ENCODE results near the gene GAGE10.

GAGE10 gene, protein sequence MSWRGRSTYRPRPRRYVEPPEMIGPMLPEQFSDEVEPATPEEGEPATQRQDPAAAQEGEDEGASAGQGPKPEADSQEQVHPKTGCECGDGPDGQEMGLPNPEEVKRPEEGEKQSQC

DNA sequence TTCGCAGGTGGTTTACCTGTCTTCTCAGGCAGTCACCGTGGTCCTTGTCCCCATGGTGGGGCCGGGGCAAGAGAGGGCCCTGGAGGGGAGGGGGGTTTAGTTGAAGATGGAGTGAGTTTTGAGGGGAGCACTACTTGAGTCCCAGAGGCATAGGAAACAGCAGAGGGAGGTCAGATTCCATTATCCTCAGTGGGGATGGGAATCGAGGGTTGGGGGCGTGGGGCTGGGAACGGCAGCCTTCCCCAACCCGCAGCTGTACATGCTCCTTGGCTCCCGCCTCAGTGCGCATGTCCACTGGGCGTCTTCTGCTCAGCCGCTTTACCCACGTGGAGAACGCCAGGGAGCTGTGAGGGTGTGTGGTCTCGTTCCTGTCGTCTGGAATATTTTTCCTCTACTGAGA is at the start of gene GAGE10:
Gene GAGE10, plus strand, starts transcription at position 301 of the 400 bp plus-strand sequence. CDS start 1,214 bp downstream, outside the sequence.
- no peak for DNase-seq (ENCODE audit: low read depth)

DNA sequence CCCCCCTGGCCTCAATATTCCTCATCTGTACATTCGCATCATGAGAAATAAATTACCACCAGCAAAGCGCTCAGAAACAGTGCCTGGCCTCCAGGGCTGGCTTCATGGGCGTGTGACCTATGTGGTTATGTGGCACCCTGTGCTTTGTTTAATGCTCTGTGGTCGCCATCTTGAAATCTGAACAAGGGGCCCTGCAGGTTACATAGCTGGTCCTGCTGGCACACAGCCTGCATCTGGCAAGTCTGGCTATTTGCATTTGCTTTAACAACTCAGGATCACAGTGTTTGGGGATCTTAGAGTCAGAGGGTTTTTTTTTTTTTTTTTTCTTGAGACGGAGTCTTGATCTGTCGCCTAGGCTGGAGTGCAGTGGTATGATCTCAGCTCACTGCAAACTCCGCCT is 48.8 kb upstream of the GAGE10 start:
- DNase-seq (ENCODE audit: low read depth), result no peak

DNA sequence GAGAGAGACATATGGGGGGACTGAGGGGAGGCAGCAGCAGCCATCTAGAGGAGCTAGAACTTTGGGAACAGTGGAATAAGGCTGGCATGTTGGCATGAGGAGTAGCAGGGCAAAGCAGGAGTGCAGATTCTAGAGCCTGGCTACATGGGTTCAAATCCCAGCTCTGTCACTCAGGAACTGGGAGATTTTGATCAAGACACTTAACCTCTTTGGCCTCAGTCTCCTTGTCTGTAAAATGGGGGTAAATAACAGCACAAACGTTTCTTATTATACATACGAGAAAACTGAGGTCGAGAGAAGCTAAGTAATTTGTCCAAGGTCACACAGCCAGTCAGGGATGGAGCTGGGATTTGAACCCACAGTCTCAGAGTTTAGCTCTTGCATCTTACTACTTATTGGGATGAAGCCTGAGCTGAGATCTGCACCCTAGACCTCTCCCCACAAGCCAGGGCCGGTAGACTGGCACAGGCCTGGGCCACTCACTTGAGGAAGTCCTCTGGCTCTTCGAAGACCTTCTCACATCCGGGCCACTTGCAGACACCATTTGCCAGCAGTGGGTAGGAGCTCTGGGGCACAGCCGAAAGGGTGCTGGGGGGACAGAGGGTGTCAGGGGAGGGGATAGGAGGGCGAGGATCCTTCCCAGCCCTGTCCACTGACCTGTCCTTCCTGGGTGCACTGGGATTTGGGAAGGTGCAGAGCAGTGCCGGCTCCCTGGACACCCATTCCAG is 47.0 kb upstream of the GAGE10 start:
- no peak for DNase-seq (ENCODE audit: low read depth)

DNA sequence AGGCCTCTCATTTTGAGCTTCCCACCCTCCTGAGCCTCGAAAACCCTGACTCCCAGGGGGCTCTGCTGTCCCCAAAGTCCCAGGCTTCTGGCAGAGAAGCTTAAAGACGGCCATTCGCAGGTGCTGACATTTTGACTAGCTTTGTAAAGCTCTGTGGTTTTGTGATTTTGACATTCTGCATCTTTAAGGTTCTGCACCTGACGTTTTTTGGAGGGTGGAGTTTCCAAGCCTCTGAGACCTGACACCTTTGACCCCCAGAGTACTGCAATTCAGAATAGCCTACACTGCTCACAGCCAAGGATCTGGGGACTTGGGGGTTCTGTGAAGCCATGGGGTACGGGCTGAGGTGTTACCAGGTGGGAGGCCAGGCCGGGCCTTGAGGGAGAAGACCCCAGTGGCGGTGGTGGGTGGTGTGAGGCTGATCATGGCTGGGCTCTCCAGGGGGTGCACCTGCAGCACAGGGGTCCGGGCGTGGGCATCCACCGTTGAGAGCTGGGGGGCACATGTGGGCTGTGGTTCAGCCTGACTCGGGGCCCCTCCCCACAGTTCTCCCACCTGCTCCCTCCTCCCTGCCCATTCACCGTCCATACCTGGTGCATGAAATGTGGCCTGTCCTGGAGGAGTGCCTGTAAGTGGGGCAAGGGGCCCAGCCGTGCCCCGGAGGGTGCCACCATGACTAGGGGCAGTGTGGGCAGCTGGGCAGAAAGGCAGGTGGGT is 46.2 kb upstream of the GAGE10 start:
- DNase-seq (ENCODE audit: low read depth), result no peak

DNA sequence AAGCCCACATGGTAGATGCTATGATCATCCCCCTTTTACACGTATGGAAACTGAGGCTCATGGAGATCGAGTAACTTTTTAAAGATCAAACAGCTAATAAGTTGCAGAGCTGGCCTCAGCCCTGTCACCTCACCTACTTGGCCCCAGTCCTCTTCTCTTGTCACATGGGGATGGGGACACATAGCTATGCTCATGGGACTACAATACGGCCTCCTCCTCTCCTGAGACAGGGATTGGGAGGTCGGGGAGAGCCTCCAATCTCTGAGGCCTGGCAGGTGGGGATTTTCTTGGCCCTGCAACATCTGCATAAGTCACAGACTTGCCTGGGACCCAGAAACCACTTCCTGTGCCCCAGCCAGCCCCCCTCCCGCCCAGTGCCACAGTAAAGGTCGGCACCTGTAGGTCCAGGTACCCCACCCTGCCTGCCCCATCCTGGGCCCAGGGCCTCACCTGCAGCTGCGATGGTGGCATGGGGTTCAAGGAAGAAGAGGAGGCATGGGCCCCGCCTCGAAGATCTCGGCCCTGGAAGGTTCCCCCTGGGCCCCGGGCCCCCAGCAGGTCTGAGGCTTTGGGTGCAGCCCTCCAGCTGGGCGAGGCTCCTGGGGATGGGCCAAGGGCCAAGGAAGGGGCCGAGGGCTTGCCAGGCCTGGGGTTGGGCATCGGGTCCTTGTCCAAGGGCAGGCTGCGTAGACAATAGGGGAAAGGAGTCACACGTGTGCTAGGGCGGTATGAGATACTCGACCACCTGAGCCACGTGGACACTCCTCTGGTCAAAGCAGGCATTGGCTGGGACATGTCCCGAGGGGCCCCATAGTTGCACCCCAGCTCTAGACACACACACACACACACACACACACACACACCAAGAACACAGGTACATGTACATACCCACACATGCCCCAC is 45.3 kb upstream of the GAGE10 start:
- DNase-seq (ENCODE audit: low read depth), result no peak

DNA sequence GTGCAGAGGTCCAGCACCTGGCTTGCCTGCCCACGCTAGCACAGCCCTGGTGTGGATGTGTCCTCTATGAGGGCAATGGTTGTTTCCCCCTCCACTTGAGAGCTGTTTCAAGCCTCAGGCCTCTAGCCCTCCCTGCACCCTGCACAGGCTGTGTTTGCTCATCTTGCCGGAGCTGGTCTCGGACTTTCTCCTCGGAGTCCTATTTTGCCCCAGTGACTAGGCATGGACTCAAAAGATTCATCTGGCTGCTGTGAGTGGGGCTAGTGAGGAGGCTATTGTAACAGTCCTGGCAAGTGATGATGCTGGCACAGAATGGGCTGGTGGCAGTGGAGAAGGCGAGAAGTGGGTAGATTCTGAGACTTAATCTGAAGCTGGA is 44.7 kb upstream of the GAGE10 start:
- DNase-seq (ENCODE audit: low read depth), result no peak

DNA sequence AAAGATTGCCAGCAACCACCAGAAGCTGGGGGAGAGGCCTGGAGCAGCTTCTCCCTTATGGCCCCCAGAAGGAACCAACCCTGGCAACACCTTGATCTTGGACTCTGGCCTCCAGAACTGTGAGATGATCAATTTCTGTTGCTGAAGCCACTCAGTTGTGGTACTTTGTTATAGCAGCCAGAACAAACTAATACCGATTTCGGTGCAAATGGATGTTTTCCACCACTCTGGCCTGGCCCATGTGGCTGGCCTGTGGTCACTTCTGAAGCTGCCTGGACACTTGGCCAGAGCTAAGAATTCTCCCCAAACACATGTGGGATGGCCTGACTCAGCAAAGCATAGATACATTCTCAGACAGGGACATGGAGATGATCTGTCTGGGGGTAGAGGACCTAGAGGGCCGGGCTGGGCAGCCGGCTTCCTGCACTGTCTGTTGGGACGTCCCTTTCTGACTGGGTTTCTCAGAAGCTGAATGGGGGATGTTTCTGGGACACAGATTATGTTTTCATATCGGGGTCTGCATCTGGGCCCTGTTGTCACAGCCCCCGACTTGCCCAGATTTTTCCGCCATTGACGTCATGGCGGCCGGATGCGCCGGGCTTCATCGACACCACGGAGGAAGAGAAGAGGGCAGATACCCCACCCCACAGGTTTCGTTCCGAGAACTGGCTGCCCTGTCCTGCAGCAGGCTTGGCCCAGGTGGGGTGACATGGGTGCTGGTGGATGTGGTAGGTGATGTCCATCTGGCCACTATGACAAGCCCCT is 43.0 kb upstream of the GAGE10 start:
- no peak for DNase-seq (ENCODE audit: low read depth)

DNA sequence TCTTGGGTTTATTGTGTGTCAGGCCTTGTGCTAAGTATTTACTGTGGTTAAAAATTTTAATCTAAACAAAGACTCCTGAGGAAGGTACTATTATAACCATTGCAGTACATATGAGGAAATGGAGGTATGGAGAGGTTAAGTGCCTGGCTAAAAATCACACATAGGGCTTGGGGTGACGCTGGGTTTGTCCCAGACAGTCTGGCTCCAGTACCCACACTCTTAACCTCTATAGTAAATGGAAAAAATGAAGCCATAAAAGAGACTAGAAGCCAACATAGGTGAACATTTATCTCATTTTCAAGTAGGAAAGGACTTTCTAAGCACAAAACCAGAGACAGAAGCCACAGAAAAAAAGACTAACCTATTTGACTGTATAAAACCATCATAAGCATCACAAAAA is 40.8 kb upstream of the GAGE10 start:
- no peak for DNase-seq (ENCODE audit: low read depth)

DNA sequence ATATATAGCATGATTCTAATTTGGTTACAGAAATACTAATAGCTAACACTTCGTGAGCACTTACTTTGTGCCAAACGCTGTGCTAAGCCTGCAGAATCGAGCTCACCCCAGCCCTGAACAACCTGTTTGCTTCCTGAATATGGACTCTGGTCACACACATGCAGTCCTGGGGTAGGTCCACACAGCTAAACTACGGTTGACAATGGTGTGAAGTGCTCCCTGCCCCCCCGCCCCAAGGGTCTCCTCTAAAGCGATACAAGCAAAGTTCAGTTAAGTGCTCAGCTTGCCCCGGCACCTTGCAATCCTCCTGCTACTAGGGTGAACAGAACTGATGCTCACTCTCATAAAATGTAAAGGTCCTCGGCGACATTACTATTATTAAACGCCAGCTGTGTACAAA is 39.8 kb upstream of the GAGE10 start:
- no peak for DNase-seq (ENCODE audit: low read depth)

DNA sequence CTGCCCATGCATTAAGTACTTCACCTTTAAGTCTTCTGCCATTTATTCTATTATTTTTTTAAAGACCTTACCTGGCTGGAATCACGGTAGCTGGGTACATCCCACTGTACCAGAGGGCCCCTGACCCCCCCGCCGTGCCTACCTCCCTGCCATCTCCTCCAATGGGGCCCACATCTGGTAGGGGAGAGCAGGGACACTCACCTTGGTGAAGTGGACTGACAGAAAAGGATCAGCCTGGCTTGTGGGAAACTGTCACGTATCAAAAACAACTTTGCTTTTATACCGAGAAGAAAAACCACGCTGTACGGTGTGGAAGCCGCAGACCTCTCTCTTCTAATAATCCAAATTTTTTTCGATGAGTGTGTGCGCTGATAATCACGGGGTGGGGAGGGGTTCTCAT is 39.0 kb upstream of the GAGE10 start, which contains the start of gene FOXP3:
Gene FOXP3, minus strand, starts transcription at position 251 of the 400 bp plus-strand sequence. CDS start 6,205 bp downstream, outside the sequence.
- no peak for DNase-seq (ENCODE audit: low read depth)

DNA sequence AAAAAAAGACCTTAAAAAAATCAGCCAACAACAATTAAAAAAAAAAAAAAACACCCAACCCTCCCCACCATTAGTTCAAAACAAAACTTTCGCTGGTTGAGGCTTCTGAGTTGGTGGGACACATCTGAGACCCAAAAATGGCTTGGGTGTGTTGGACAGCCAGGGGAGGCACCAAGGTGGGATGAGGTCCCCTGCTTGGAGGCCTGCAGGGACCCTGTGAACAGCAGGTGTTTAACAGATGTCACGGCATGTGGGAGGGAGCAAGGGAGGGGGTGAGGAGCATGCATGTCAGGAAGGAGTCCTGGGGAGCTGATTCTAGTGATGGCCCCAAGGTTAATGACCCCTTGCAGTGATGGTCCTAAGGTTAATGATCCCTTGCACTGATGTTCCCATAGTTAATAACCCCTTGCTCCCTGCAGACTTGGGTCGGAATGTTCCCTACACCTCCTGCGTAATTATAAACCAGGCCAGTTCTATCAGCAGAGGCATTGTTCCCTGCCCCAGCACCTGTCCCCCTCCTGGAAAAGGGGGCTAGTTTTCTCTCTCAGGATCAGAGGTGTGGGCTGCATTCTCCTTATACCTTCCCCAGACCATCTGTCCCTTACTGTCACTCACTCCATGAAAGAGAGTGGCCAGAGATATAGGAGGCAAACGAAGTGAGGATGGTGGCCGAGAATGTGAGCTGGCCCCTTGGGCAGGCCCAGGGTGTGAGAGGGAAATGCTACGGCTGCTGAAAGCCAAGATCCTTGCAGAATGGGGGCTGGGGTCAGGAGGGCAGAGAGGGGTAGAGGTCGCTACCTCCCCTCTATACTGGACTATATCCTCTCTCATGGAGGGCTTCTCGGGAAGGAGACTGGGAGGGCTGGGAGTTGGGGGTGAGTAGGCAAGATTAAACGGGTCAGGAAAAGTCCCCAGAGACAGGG is 36.7 kb upstream of the GAGE10 start:
- no peak for DNase-seq (ENCODE audit: low read depth)

DNA sequence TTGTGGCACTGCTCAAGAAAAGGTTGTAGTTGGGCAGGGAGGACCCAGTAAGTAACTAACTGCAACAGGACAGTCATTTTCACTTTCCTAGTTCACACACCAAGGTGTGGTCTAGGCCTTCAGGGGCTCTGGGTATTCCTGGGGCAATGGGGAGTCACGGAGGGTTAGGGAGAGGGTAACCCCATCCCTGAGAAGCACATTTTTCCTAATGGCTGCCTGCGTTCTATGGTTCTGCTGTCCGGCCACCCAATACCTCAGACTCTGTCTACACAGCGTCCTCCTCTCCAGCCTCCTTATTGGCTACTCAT is 34.8 kb upstream of the GAGE10 start:
- DNase-seq (ENCODE audit: low read depth), result no peak

DNA sequence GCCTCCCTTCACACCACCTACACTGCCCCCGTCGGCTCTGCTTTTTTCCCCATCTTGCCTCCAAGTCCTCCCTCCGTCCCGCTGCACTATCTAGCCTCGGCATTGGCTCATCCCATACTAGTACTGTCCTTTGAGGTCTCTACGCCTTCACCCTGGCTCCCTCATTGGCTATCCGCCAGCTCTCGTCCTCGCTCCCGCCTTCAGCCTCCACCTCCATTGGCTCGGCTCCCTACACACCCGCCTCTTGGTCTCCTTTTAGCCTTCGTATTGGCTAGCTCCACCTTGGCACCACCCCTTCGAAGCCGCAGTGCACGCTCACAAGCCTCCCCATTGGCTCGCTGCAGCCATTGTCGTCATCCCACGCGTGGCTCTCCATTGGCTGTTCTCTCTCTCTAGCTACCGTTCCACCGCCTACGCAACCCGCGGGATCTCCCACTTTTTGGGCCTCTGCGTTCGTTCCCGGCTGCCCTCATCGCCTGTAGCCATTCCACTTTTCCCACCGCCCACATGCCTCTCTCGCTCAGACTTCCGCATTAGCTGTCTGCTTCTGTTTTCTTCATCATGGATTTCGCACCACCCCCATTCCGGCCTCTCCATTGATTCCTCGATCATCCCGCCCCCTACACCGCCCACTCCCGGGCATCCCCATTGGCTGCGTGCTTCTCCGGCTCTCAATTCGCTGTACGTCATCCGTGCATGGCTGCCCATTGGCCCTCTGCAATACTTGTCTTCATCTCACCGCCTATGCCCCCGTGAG is 34.3 kb upstream of the GAGE10 start:
- DNase-seq (ENCODE audit: low read depth), result peak; percentile 89

DNA sequence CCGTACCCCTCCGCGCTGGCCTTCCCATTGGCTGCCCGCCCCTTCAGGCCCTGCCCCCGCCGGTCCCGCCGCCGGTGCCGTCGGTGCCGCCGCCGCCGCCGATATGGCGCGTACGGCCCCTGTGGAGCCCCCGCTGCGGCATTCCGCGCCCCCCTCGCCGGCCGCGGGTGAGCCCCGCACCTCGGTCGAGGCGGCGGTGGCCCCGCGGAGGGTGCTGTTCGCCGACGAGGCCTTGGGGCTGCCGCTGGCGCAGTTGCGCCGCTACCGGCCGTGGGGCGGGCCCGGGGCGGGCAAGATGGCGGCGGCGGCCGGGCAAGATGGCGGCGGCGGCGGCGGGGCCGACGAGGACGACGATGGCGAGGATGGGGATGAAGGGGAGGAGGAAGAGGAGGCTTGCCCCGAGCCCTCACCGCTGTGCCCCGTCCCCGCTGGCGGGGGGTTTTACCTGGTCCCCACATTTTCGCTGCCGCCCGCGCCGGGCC is 33.6 kb upstream of the GAGE10 start, which contains the start of gene PPP1R3F:
Gene PPP1R3F, plus strand, starts transcription at position 27 of the 482 bp plus-strand sequence. Its CDS starts 77 bp downstream, at position 104.
- peak; percentile 33 for DNase-seq (ENCODE audit: low read depth)

DNA sequence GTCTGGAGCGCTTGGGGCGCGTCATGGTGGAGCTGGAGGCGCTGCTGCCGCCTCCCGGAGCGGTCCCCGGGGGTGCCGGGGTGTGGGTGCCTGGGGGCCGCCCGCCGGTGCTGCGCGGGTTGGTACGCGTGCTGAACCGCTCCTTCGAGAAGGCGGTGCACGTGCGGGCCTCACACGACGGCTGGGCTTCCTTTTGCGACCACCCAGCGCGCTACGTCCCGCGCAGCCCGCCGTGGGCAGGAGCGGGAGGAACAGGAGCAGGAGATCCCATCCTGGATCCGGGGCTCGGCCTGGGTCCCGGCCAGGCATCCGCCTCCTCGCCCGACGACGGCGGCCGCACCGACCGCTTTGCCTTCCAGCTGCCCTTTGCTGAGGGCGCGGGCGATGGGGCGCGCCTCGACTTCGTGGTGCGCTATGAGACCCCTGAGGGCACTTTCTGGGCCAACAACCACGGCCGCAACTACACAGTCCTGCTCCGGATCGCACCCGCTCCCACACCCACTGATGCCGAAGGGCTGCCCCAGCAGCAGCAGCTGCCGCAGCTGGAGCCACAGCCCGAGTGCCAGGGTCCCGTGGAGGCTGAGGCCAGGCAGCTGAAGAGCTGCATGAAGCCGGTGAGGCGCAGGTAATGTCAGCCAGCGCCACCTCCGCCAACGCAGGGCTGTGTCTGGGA is 33.1 kb upstream of the GAGE10 start:
- DNase-seq (ENCODE audit: low read depth), result no peak

DNA sequence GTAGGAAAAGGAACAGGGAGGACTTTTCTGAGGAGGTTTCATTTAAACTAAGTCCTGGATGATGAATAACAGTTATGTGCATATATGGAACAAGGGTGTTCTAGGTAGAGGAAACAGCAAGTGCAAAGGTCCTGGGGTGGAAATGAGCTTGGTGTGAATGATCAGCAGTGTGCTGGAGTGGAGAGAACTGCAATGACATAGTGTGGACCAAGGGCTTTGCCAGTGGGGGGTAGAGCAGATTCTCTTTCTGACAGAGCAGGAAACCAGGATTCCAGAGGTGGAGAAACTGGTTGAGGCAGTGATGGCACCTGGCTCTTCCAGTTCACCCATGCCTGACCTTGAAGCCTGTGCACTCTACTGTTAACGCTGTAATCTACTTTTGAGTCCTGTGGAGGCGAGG is 32.1 kb upstream of the GAGE10 start:
- DNase-seq (ENCODE audit: low read depth), result no peak

DNA sequence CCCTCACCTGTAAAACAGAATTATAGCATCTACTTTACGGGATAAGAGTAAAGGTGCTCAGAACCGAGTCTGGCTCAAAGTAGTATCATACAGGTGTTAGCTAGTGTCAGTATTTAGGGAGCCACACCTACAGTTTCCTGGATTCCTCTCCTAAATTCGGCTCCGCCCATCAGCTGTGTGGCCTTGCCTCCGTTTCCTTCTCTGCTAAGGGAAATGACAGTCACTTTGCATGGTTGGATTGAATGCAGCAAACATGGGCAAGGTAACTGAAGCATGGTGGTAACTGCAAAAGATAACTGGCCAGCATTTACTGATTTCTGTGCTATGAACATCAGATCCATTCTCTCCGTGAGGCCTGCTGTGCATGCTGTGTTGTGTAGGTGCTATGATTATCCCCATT is 31.0 kb upstream of the GAGE10 start:
- no peak for DNase-seq (ENCODE audit: low read depth)

DNA sequence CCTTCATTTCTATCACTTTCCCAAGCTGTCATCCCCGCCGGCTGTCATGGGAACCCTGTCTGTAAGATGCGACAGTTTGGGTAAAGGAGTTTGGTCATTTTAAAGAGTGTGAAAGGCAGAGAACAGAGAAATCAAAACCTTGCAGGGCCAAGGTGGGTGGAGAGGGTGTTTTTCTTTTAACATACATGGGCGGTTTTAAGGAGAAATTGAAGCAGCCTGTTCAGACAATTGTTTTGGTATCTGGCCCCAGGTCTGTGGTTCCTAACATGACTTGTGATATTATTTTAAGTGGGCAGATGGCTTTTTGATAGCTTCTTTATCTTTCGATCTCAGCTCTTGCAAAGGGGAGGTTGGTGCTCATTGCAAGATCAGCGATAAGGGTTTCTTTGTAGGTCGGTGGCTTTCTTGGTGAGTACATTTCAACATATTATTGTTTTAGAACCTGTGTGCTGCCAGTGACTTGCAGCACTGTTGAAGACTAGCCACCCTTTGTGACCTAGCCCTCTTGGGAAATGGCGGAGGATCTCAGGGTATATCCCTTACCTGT is 30.2 kb upstream of the GAGE10 start:
- DNase-seq (ENCODE audit: low read depth), result no peak

DNA sequence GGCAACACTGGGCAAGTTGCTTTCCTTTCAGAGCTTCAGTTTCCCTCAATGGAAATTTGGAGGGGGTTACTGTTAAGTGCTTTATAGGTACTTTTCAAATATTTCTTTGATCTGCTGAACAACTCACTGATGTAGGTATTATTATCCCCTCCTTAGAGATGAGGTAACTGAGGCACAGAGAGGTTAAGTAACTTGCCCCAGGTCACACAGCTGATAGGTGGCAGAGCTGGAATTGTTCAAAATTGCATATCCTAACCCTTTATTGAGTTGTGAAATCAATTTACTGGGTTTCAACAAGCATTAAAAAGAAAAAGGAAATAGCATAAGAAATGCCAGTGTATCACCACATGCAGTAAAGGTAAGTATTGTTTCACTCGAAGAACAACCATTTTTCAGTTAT is 27.2 kb upstream of the GAGE10 start:
- DNase-seq (ENCODE audit: low read depth), result no peak

Data from activated T-helper 9 cell treated with anti-CD3 and anti-CD28 coated beads, Interleukin-2, amount 50 U/mL, for 16 hours (primary cell).